Measurements from ENCODE around the gene VCX2. TPM values are rescaled to one million over a fixed set of nuclear protein-coding genes. Genes with fewer than 3 reads are reported as not detected.
A peak's percentile ranks its signal among the peaks of the same experiment; 100 is the strongest.

The VCX2 gene
- total and polyA plus RNA-seq, 2 of the 4 experiments (the other 2 are of a cell fraction), result not detected

DNA sequence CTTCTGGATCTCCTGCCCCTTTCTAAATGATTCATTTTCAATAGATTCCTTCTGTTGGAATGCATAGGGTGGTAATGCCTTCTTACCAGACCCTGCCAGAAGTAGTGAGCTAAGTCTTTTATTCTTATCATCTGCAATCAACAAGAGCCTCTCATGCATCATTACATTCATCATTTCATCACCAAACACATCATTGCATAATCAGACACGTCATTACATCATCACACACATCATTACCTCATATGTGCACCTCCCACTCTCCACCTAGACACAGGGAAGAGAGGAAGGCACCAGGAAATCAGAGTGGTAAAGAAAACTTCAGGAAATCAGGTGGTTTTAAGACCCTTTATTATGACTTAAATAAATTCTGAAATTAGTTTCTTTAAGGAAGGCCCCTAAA lies 45.0 kb downstream of the VCX2 start:
- Histone ChIP-seq H3K18ac (ENCODE audit: low read depth, low read length) (no peak overlapping the region), H3K9ac (ENCODE audit: low read depth, low read length) (no peak overlapping the region), H3K9me1 (ENCODE audit: insufficient read depth, low read length) (no peaks in the 10 kb centered on the region), H2AK9ac (replicated peaks; ENCODE audit: low read depth, low read length, poor library complexity) (no peak overlapping the region), H3K4me3 (ENCODE audit: insufficient read depth, low read depth, low read length) (no peak overlapping the region), H3K79me1 (ENCODE audit: low read depth in 1 of 2, low read length in 2 of 2) (no peaks in the 10 kb centered on the region), H3K4ac (ENCODE audit: low read depth, low read length) (no peak overlapping the region), H3K27me3 (ENCODE audit: control insufficient read depth, insufficient read depth, low read length) (no peaks in the 10 kb centered on the region), H3K4me2 (ENCODE audit: low read depth, low read length) (no peak overlapping the region), H2BK20ac (ENCODE audit: low read depth, low read length) (no peak overlapping the region), H2BK15ac (ENCODE audit: low read depth, low read length) (no peak overlapping the region), H2BK5ac (ENCODE audit: low read depth, low read length, poor library complexity, severe bottlenecking) (no peak overlapping the region), H4K8ac (ENCODE audit: low read depth in 2 of 2, low read length in 2 of 2) (no peak overlapping the region), H2BK120ac (ENCODE audit: low read depth, low read length) (no peak overlapping the region), H4K91ac (ENCODE audit: insufficient read depth, low read depth, low read length) (no peak overlapping the region), H3K4me1 (ENCODE audit: control insufficient read depth, insufficient read depth, low read length) (no peaks in the 10 kb centered on the region), H2AFZ (replicated peaks; ENCODE audit: low read length, poor library complexity) (no peak overlapping the region), H3K27ac (ENCODE audit: insufficient read depth, low read length) (no peak overlapping the region), H3K9me3 (ENCODE audit: control insufficient read depth, insufficient read depth, low read length) (no peaks in the 10 kb centered on the region; the same call in 1 of the 2 replicates), H4K20me1 (ENCODE audit: insufficient read depth, low read length) (no peaks in the 10 kb centered on the region), H3K23ac (ENCODE audit: low read depth, low read length) (no peak overlapping the region), H3K36me3 (ENCODE audit: control insufficient read depth, insufficient read depth, low read length) (no peaks in the 10 kb centered on the region), H3K56ac (ENCODE audit: extremely low read depth, insufficient read depth, low read length) (no peak overlapping the region), H3K14ac (replicated peaks; ENCODE audit: low read depth, low read length) (no peak overlapping the region), H2AK5ac (ENCODE audit: low read depth, low read length) (no peak overlapping the region), H4K5ac (ENCODE audit: low read depth, low read length) (no peak overlapping the region)
- no TSS peak for BruUV-seq (replicated peaks)
- no CpG with 5 or more reads among the region's 1 CpG for WGBS, 2 experiments (ENCODE audit: extremely low coverage in 2 of 2, insufficient read length in 1 of 2)
- DNase-seq, result no peak
- in situ Hi-C loops (cut with MboI; ENCODE audit: low sequenced_read_pairs), result no loop called here
- ATAC-seq (ENCODE audit: low read depth), result no peak
- dilution Hi-C loops (cut with HindIII; ENCODE audit: low sequenced_read_pairs, unreplicated experiment), result no loop called here
- TF ChIP-seq CEBPB (IDR thresholded peaks at IDR 0.05; ENCODE audit: low read depth, low read length), result peak; percentile 61; the same call in 1 of the 2 replicates
- TF ChIP-seq, protein P1, sequence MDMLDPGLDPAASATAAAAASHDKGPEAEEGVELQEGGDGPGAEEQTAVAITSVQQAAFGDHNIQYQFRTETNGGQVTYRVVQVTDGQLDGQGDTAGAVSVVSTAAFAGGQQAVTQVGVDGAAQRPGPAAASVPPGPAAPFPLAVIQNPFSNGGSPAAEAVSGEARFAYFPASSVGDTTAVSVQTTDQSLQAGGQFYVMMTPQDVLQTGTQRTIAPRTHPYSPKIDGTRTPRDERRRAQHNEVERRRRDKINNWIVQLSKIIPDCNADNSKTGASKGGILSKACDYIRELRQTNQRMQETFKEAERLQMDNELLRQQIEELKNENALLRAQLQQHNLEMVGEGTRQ (IDR thresholded peaks at IDR 0.05; ENCODE audit: low read depth, low read length), result no peak
- ChIA-PET POLR2A (ENCODE audit: unreplicated experiment) (no interaction called here), CTCF (no interaction called here)
- intact Hi-C loops (cut with micrococcal nuclease), result no loop called here

Measured in IMR-90 (cell line).